Dendritic cell treated with granulocyte-macrophage colony-stimulating factor and Interleukin-4, amounts not matched to agents 40 ng/mL and 50 ng/mL, for 4 days (primary cell): ENCODE results near the gene NECAB3.

Experiments used
- H3K27ac Mint-ChIP-seq: one replicate; pipeline ENCODE4 v1.8.0; 2022; ENCODE audit warnings: mild to moderate bottlenecking, mixed read lengths
- H3K27me3 Mint-ChIP-seq: one replicate; pipeline ENCODE4 v1.8.0; 2022; ENCODE audit warnings: mild to moderate bottlenecking, mixed read lengths
- H3K36me3 Mint-ChIP-seq: one replicate; pipeline ENCODE4 v1.8.0; 2022; ENCODE audit warnings: low read depth, mixed read lengths
- H3K4me1 Mint-ChIP-seq: one replicate; pipeline ENCODE4 v1.8.0; 2022; ENCODE audit warnings: low read depth, mixed read lengths
- H3K4me3 Mint-ChIP-seq: one replicate; pipeline ENCODE4 v1.8.0; 2022; ENCODE audit warnings: mild to moderate bottlenecking, moderate library complexity, mixed read lengths
- H3K9me3 Mint-ChIP-seq: one replicate; pipeline ENCODE4 v1.8.0; 2022; ENCODE audit warnings: mixed read lengths
- intact Hi-C: fragments of 100-400 bp; cut with micrococcal nuclease; formaldehyde crosslinking; loops from one replicate; pipeline ENCODE4 v1.15.0; 2022

The NECAB3 gene

DNA sequence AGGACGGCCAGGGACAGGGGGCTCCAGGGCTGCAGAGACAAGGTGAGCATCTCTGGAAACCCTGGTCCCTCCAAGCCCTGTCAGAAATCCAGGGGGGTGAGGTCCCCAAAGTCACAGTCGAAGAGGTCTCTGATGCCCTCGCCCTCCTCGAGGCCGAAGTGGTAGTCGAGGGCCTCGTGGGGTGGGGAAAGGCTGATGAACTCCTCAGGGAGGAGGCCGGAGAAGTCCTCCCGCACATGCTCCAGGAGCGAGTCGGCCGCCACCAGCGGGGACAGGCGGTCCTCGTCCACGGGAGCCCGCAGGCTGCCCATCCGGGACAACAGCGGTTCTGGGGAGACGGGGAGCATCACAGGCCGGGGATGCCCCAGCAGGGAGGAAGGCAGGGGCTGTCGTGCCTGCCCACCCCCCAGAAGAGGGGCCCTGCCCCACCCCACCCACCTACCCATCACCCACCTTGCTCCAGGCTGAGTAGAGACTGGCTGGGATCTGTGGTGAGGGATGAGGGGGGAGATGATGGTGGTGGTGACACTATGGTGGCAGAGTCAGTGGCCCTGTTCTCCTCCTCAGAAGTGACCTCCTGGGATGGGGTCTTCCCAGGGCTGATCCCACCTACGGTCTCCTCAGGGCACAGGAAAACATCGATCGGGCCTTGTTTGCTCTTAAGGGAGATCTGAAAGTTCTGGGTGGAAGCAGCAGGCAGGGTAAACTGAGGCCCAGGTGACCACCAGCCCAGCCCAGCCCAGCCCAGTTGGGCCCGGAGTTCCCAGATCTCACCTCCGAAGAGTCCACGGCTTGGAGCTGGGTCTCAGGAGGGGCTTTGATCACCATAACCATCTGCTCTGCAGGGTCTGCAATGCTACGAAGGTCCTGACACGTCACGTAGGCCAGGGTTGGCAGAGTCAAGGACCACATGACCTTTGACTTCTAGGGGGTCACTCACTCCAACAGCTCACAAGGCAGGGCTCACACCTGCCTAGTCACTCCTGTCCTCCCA is 2.7 kb upstream of the NECAB3 start:
- Mint-ChIP-seq H3K9me3 (no peaks in the 10 kb centered on the region), H3K4me3 (no peak overlapping the region), H3K36me3 (peaks cover 12% of the 10 kb centered on the region), H3K27me3 (peaks cover 5% of the 10 kb centered on the region), H3K27ac (no peak overlapping the region), H3K4me1 (peaks cover 30% of the 10 kb centered on the region)
- intact Hi-C loops, result no loop called here

DNA sequence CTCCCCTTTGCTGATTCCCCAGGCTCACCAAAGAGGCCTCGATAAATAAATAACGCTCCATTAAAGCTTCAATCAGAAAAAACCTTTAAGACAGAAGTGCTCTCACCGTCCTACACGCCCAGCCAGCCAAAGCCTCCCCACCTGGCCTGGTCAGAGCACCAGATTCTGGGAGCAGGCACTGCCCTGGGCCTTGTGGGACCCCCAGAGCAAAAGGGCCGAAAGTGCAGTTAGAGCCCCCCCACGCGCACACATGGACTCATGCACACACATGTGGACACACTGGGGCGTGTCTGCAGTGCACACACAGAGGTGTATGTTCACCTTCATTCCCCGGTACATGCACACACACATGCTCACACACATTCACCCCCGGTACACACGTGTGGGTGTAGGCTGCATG is 1.9 kb upstream of the NECAB3 start:
- peaks cover 20% of the 10 kb centered on the region for H3K36me3 Mint-ChIP-seq
- peaks cover 32% of the 10 kb centered on the region for H3K4me1 Mint-ChIP-seq
- no peak overlapping the region for H3K27ac Mint-ChIP-seq
- no peak overlapping the region for H3K4me3 Mint-ChIP-seq
- peaks cover 5% of the 10 kb centered on the region for H3K27me3 Mint-ChIP-seq
- H3K9me3 Mint-ChIP-seq, result no peaks in the 10 kb centered on the region
- intact Hi-C loops, result no loop called here

DNA sequence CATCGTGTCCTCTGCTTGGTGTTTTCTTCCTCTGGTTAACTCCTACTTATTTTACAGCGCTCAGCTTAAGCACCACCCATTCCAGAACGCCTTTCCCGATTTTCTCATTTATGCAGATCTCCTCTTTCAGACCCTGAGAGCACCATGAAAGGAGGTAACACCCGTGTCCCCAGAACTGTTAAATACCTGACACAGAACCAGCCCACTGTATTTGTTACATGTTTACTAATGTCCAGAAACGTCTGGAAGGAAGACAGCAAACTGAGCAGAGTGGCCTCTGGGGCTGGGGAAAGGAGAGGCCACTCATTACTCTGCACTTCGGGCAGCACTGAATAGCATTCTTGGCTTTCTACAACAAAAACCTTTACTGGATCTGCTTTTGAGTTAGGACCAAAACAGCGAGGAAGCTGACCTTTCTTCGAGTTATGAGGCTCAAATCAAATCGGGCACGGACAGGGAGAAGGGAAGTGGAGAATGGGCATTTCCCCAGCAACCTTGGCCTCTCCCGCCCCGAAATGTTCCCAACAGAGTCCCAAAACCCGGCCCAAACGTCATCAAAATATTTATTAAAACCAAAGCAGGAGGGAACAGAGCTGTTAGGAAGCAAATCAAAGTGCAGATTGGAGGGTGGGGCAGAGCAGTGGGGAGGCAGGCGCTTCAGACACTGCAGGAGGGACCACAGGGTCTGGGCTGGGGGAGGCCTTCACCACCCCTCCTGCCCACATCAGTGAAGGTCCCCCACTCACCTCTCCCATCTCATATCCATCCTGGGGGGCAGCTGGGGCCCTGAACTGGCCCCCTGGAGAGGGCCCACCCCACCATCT is 1.1 kb upstream of the NECAB3 start:
- H3K27ac Mint-ChIP-seq, result peak overlapping the region; percentile 0

DNA sequence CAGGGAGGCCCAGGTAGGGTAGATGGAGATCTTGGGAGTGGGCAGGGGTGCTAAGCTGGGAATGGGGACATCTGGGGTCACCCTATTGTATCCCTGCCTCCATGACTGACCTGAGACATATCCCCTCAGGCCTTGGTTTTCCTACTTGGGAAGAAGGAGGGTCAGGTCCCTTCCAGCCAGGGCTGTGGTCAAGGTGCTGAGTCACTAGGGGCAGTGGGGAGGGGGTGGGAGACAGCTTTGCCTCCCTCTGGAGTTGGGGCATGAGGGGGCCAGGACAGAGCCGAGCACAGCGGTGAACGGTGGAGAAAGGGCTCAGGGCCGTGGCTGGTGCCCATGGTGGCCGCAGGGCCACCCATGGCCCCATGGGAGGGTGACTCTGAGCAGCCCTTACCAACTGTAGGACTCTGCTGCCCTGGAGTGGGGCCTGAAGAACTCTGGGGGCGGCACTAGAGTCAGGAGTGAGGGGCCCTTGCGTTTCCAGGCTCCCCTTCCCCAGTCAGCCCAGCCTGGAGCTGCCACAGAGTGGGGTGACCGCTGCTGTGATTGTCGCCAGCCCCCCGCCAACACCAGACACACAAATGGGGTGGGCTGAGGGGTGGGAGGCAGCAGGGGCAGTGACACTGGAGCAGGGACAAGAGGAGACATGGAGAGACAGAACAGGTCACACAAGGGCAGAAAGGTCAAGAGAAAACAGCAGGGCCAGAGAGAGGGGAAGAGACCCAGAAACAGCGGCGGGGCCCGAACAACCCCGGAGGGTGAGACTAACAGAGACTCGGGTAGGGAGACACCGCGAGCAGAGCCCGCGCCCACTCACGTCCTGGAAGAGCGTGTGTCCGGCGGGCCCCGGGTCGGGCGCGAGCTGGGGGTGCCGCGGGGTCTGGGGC is 576 bp downstream of the NECAB3 start:
- peak overlapping the region; percentile 88 for H3K4me3 Mint-ChIP-seq
- H3K36me3 Mint-ChIP-seq, result peaks cover 36% of the 10 kb centered on the region
- intact Hi-C loops, result loop anchor here (1.0 kb wide), 1 partner anchor 7 kb away; the partner anchor contains the start of gene ACTL10
- peak overlapping the region; percentile 89 for H3K27ac Mint-ChIP-seq
- H3K4me1 Mint-ChIP-seq, result peaks cover 45% of the 10 kb centered on the region
- H3K9me3 Mint-ChIP-seq, result no peaks in the 10 kb centered on the region
- H3K27me3 Mint-ChIP-seq, result peaks cover 5% of the 10 kb centered on the region

More for the DNA sequence above, 1.1 kb upstream of the NECAB3 start:
- intact Hi-C loops, result no loop called here
- peaks cover 5% of the 10 kb centered on the region for H3K27me3 Mint-ChIP-seq
- H3K4me1 Mint-ChIP-seq, result peaks cover 37% of the 10 kb centered on the region
- peaks cover 28% of the 10 kb centered on the region for H3K36me3 Mint-ChIP-seq
- peak overlapping the region; percentile 51 for H3K4me3 Mint-ChIP-seq
- H3K9me3 Mint-ChIP-seq, result no peaks in the 10 kb centered on the region

DNA sequence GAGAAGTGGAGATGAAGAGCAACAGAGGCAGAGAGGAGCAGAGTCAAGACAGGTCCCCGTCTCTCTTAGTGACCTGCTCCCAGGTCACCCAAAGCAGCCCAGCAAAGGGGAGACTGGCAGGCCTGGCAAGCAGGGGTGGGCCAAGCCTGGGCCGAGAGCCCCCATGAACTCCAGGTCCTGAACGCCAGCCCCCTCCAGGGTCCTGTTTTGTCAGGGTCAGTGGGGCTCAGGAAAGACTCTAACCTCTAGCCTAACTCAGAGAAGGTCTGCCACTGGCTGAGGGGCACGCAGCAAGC is 1.2 kb downstream of the NECAB3 start:
- Mint-ChIP-seq H3K36me3 (peaks cover 36% of the 10 kb centered on the region), H3K27ac (peak overlapping the region; percentile 89), H3K4me3 (peak overlapping the region; percentile 88), H3K27me3 (peaks cover 5% of the 10 kb centered on the region), H3K4me1 (peaks cover 50% of the 10 kb centered on the region), H3K9me3 (no peaks in the 10 kb centered on the region)
- intact Hi-C loops, result no loop called here

DNA sequence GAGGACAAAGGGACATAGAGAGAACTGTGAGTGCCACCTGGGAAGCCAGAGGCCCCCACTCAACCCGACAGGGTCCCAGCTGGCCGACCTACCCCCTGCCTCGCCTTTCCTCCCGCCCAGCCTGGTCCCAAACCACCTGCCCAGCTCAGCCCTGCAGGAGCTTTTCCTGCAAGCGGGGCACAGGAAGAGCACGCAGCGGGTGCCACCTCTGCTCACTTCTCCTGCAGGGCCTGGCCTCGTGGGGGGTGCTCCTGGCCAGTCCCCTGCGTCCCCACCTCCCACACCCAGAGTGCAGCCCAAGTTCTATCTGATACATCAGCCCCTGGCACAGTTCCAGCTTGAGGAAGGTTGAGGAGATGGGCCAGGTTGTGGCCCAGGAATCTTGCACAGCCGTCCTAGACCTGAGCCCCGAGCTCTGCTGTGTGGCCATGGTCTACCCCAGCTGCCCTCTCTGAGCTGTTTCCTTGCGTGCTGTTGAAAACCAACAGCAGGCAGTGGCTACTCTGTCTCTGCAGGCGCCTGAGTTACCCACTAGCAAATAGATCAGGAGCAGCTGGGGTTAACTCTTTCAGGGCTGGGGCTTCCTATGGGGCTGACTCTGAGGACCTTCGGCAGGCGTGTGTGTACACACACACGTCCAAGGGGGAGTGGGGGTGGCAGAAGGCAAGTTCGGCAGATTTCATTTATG is 1.7 kb downstream of the NECAB3 start:
- Mint-ChIP-seq H3K27ac (no peak overlapping the region), H3K4me3 (peak overlapping the region; percentile 25), H3K27me3 (peaks cover 5% of the 10 kb centered on the region), H3K4me1 (peaks cover 55% of the 10 kb centered on the region), H3K9me3 (no peaks in the 10 kb centered on the region), H3K36me3 (peaks cover 36% of the 10 kb centered on the region)
- intact Hi-C loops, result no loop called here

DNA sequence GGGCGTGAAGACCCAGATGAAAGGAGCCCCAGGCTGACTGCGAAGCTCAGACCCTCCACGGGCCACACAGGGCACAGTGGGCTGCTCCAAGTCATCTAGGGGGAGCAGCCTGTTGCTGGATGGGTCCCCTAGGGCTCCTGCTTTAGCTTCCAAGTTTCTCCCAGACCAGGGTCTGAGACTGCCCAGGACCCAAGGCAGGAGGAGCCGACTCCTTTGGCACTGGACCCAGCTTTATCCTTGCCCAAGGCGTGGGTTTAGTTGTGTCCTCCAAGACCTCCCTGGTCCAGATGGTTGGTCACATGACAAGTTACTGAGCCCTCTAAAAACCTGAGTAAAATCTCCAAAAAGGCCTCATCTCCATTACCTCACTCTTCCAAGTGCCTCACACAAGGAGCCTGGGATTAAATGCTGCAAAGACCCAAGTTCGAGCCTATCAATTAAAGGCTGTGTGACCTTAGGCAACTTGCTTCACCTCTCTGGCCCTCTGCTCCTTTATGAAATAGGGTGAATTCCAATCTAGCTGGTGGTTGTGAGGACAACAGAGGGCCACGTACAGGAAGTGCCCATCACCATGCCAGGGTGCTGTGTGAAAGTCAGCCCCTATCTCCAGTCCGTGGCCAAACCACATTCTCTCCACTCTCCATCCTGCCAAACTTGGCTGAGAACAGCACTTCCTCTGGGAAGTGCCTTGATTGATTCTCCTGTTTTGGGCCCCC is 2.5 kb downstream of the NECAB3 start:
- H3K27ac Mint-ChIP-seq, result no peak overlapping the region
- intact Hi-C loops, result no loop called here
- H3K4me3 Mint-ChIP-seq, result no peak overlapping the region
- peaks cover 36% of the 10 kb centered on the region for H3K36me3 Mint-ChIP-seq
- H3K4me1 Mint-ChIP-seq, result peaks cover 59% of the 10 kb centered on the region
- H3K27me3 Mint-ChIP-seq, result peaks cover 5% of the 10 kb centered on the region
- H3K9me3 Mint-ChIP-seq, result no peaks in the 10 kb centered on the region

DNA sequence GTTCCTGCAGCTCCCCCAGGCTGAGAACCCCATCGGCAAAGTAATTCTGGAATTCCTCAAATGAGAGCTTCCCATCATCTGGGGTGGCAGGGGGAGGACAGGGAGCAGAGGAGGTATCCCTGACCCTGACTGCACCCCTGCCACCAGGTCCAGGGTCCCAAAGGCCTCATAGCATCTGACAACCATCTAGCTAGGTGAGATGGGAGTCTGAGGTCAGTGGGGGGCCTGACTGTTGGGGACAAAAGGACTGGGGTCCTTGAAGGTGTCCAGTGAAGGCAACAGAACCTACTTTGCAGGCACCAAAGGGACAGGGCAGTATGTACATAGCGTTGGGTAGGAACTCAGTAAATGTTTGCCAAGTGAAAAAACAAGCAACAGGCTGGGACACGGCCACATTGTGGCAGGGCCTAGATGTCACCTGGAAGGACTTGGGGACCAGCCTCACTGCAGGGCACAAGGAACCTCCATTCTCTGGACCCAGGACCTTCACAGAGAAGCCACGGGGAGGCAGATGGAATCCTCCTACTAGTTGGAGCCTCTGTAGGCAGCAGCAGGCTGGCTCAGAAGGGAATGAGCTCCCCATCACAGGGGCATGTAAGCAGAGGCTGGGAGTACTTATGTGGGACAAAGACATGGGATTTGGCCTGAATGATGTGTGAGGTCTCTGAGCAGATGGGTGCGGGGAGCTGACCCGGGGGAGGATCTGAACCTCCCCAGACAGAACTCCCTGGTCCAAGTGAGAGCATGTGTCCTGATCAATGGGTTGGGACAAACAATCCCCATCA is 3.3 kb downstream of the NECAB3 start:
- Mint-ChIP-seq H3K4me3 (no peak overlapping the region), H3K27ac (no peak overlapping the region), H3K27me3 (peaks cover 5% of the 10 kb centered on the region), H3K9me3 (no peaks in the 10 kb centered on the region), H3K36me3 (peaks cover 36% of the 10 kb centered on the region), H3K4me1 (peaks cover 67% of the 10 kb centered on the region)
- intact Hi-C loops, result no loop called here

DNA sequence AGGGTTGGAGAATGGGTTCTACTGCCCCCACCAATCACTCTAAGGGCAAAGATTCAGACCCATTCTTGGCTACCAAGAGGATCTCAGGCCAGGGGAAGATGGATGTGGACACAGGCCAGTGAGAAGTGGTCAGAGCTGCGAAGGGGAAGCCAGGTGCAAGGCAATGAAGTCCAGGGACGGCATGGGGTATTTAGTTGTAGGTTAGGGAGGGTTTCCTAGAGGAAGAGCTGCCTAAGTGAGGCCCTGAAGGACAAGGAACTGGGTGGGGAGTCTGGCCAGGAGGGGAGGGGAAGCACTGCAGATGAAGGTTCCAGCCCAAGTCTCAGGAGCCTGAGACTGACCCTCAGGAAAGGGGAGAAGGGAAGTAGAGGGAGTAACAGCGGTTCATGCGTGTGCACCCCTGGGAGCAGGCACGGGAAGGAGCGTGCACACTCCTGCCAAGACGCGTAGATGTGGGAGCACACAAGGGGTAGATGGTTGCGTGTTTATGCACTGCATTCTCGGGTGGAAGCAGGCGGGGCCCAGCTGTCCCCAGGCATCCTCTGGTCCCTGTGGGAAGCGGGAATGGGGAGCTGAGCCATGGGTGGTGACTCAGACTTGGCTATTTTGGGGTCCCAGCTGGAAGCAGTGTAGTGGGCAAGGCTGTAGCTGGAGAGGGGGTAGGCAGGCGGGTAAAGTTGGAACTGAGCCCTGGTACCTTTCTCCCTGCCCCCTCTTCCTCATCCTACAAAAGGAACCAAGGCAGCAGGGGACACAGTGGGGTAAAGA is 4.2 kb downstream of the NECAB3 start:
- H3K4me1 Mint-ChIP-seq, result peaks cover 70% of the 10 kb centered on the region

DNA sequence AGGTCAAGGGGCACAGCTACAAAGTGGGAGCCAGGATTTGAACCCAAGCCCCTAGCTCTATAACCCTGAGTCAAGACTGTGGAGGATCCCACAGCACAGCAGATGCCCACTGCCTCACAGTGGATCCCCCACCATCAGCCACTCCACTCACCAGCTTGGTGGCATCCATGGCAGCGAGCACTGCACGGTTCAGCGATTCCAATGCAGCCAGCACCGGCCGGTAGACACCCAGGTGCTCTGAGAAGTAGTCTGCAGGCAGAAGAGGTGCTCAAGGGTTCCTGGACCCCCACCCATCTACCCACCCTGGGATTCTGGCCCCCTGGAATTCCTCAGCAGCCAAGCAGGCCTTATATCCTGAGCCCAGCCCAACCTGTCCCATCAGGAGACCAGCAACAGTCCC is 5.0 kb downstream of the NECAB3 start:
- no peaks in the 10 kb centered on the region for H3K27me3 Mint-ChIP-seq
- intact Hi-C loops, result loop anchor here (10.0 kb wide), 2 partner anchors 114 to 326 kb away; partner anchors contain the start of gene RALY
- H3K4me1 Mint-ChIP-seq, result peaks cover 73% of the 10 kb centered on the region
- no peak overlapping the region for H3K4me3 Mint-ChIP-seq
- H3K9me3 Mint-ChIP-seq, result no peaks in the 10 kb centered on the region
- H3K27ac Mint-ChIP-seq, result no peak overlapping the region
- H3K36me3 Mint-ChIP-seq, result peaks cover 36% of the 10 kb centered on the region

More for the DNA sequence above, 4.2 kb downstream of the NECAB3 start:
- H3K9me3 Mint-ChIP-seq, result no peaks in the 10 kb centered on the region
- peaks cover 3% of the 10 kb centered on the region for H3K27me3 Mint-ChIP-seq
- no peak overlapping the region for H3K27ac Mint-ChIP-seq
- no peak overlapping the region for H3K4me3 Mint-ChIP-seq
- intact Hi-C loops, result loop anchor here (10.0 kb wide), 2 partner anchors 115 to 325 kb away; partner anchors contain the start of gene RALY
- peaks cover 36% of the 10 kb centered on the region for H3K36me3 Mint-ChIP-seq

DNA sequence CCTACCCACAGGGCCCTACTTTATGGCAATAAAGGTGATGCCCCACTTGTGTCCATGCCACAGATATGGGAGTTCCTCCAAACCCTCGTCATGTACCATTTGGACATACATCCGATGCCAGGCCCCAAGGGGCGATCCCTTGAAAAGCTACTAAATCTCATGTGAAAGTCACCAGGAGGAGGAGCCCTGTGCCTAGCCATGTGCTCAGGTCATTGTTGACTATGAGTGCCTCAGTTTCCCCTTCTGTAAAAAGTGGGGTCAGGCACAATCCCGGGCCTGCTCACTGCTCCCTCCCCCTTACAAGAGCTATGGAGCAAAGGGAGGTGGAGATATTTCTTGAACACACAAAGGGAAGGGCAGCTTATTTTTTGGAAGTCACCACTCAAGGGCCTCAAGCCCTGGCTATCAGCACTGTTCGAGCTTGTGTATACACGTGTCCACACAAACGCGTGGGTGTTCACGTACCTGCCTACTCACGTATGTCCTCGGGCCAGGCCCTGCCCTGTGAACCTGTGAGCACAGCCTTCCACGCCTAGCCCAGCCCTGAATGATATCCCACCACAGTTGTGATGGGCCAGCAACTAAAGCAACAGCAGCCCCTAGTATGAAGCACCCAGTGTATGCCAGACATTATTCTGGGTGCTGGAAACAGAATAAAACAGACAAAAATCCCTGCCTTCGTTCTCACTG is 5.6 kb downstream of the NECAB3 start:
- no peak overlapping the region for H3K27ac Mint-ChIP-seq
- H3K9me3 Mint-ChIP-seq, result no peaks in the 10 kb centered on the region
- peaks cover 75% of the 10 kb centered on the region for H3K4me1 Mint-ChIP-seq
- H3K4me3 Mint-ChIP-seq, result no peak overlapping the region
- no peaks in the 10 kb centered on the region for H3K27me3 Mint-ChIP-seq
- intact Hi-C loops, result loop anchor here (10.0 kb wide), 2 partner anchors 114 to 326 kb away; partner anchors contain the start of gene RALY
- H3K36me3 Mint-ChIP-seq, result peaks cover 30% of the 10 kb centered on the region
